Stimulated activated naive CD8-positive, alpha-beta T cell treated with anti-CD3 and anti-CD28 coated beads, Interleukin-15, Interleukin-2, amounts not matched to agents 100 U/mL and 50 U/mL, for 24 hours (primary cell): ENCODE data around the gene TIE1.

ENCODE experiments used
- ATAC-seq: fragments of 150-1000 bp; cut with Tn5 transposase; one replicate; pipeline ENCODE4 v1.10.0; 2021
- DNase-seq: peaks from one replicate; pipeline ENCODE4 v3.0.0; 2021

The TIE1 gene

DNA sequence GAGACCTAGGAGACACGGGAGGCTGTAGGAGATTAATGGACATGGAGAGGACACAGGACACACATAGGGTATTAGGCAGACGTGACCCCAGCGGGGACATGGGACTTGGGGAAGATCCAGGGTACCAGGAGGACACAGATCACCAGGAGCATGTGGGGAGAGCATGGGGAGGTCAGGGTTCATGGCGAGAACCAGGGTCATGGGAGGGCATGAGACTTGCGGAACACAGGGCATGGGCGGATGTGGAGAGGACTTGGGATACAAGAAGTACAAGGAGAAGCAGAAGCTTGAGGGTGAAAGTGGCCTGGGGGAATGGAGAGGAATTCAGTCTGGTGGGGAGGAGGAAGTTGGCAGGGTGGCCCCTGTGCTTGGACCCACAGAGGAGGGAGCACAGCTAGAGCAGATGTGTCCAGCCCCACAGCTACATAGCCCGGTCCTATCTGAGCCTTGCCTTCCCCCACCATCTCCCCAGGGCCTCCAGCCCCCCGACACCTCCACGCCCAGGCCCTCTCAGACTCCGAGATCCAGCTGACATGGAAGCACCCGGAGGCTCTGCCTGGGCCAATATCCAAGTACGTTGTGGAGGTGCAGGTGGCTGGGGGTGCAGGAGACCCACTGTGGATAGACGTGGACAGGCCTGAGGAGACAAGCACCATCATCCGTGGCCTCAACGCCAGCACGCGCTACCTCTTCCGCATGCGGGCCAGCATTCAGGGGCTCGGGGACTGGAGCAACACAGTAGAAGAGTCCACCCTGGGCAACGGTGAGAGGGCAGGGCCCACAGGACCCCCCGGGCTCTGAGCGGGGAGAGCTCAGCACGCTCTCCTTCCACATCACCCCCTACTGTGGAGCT is 12.1 kb downstream of the TIE1 start:
- DNase-seq = no peak

GRCh38 chr1:43313771-43314170 is 13.0 kb downstream of the TIE1 start:
- ATAC-seq (no peak), DNase-seq (no peak)

More for the DNA sequence above, 12.1 kb downstream of the TIE1 start:
- ATAC-seq = no peak

GRCh38 chr1:43314233-43314632 is 13.5 kb downstream of the TIE1 start:
- DNase-seq (no peak), ATAC-seq (no peak)

DNA sequence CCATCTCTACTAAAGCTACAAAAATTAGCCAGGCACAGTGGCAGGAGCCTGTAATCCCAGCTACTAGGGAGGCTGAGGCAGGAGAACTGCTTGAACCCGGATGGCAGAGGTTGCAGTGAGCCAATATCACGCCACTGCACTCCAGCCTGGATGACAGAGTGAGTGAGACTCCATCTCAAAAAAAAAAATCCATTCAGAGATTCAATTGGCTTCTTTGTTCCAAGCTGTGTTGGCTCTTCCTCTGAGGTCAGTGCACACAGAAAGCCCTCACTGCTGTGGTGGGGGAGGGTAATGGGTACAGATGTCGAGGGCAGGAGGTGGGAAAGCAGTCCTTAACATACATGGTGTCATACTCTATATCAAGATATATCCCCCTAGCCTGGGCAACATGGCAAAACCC is 14.7 kb downstream of the TIE1 start:
- ATAC-seq (no peak), DNase-seq (no peak)

GRCh38 chr1:43315963-43316737 is 15.4 kb downstream of the TIE1 start:
- ATAC-seq (no peak), DNase-seq (no peak)

DNA sequence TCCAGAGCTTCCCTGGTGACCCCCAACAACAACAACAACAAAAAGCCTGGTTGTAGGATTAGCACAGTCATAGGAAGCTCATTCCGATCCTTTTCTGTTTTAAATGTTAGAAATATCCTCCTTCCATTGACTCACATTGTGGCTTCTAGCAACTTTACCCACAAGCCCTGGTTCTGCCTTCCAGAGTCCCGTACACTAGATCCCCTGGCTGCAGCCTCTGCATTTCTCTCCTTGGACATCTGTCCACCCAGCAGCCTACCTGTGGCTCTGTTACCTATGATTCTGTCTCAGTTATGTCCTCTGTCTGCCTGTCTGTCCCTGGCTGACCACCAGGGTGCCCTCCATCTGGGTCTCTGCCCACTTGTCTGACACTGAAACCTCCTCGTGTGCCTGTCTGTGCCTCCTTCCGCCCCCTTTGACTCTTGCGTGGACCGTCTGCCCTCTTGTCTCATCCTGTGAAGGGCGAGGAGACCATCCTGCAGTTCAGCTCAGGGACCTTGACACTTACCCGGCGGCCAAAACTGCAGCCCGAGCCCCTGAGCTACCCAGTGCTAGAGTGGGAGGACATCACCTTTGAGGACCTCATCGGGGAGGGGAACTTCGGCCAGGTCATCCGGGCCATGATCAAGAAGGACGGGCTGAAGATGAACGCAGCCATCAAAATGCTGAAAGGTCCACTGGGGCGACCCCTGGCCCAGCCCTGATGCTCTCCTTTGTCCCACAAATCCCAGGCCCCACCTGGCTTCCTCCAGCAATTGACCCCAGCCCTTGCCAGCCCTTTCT is 16.1 kb downstream of the TIE1 start:
- no peak for ATAC-seq
- no peak for DNase-seq

DNA sequence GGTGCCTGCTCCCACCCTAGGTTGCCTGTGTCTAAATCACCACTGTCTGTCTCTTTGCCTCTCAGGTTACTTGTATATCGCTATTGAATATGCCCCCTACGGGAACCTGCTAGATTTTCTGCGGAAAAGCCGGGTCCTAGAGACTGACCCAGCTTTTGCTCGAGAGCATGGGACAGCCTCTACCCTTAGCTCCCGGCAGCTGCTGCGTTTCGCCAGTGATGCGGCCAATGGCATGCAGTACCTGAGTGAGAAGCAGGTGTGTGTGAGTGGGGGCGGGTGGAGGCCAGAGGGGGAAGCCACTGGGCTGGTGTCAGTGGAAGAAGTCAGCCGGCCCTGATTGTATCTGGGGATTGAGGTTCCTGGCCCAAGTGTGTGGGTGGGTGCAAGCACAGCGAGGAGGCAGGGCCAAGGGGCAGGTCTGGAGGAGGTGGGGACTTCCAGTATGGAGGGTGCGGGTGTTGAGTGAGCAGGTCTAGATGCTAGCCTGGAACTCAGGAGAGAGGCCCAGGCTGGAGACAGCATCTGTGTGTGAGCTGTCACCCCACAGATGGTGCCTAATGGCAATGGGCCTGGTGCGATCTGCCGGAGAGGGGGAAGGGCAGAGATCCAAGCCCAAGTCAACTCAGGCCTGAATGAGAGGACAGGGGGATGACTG is 17.2 kb downstream of the TIE1 start:
- ATAC-seq = peak; percentile 37

GRCh38 chr1:43318831-43319230 is 18.0 kb downstream of the TIE1 start:
- no peak for ATAC-seq

More for the DNA sequence above, 17.2 kb downstream of the TIE1 start:
- no peak for DNase-seq

GRCh38 chr1:43319288-43319687 is 18.5 kb downstream of the TIE1 start:
- ATAC-seq = no peak
- no peak for DNase-seq

More at GRCh38 chr1:43318831-43319230, 18.0 kb downstream of the TIE1 start:
- DNase-seq = no peak

DNA sequence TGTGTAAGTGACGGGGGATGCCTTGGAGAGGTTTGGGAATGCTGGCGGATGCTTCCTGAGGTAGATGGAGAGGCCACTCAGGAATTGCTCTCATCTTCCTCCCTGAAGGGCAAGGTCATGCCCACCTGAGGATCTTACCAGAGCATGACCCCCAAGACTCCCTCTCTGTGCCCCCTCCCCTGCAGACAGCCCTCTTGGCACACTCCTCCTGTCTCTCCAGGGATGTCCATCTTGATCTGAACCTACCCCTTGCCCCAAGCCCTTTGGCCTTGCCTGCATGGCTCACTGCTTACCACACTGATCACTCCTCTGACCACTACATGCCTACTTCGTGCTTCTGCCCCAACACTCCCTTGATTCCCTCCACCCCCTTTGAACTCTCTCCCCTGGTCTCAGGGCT is 19.0 kb downstream of the TIE1 start:
- DNase-seq = no peak
- ATAC-seq = no peak

- ATAC-seq (no peak), DNase-seq (no peak)
Measured at GRCh38 chr1:43321331-43321891, 20.6 kb downstream of the TIE1 start.

DNA sequence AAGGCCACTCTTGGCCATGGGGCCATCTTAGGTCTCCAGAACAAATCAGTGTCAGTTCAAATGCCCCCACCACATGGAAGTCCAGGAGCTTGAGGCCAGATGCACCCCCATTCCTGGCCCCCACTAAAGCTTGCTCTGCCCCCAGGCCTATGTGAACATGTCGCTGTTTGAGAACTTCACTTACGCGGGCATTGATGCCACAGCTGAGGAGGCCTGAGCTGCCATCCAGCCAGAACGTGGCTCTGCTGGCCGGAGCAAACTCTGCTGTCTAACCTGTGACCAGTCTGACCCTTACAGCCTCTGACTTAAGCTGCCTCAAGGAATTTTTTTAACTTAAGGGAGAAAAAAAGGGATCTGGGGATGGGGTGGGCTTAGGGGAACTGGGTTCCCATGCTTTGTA is 21.7 kb downstream of the TIE1 start:
- DNase-seq = no peak
- ATAC-seq = no peak

DNA sequence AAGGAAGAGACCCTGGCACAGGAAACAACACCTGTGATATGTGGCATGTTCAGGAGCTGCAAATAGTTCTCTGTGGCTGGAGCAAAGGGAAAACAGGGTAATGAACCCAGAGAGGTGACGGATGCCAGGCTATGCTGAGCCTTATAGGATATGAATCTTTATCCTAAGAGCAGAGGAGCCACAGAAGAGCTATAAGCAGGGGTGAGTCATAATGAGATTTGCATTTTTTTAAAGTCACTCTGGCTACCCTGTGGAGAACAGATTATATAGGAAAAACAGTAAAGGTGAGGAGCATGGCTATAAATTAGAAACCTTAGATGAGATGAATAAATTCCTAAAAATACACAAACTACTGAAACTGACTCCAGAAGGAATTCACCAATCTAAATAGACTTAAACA is 24.0 kb downstream of the TIE1 start:
- no peak for DNase-seq
- no peak for ATAC-seq

GRCh38 chr1:43325381-43325780 is 24.6 kb downstream of the TIE1 start:
- ATAC-seq (no peak), DNase-seq (no peak)

DNA sequence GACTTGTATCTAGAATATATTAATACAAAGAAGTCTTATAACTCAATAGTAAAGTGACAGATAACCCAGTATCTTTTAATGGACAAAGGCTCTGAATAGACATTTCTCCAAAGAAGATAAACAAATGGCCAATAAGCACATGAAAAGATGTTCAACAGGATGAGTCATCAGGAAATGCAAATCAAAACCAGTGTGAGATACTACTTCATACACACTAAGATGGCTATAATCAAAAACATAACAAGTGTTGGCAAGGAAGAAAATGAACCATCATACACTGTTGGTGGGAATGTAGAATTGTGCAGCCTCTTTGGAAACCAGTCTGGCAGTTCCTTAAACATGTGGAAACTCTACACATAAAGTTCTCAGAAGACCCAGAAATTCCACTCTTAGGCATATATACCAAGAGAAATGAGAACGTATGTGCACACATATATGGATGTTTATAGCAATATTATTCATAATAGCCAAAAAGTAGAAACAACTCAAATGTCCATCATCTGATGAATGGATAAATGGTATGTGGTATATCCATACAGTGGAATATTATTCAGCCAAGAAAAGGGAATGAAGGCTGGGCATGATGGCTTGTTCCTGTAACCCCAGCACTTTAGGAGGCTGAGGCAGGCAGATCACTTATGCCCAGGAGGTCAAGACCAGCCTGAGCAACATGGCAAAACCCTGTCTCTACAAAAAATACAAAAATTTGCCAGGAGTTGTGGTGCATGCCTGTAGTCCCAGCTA is 26.9 kb downstream of the TIE1 start:
- ATAC-seq (no peak), DNase-seq (no peak)

DNA sequence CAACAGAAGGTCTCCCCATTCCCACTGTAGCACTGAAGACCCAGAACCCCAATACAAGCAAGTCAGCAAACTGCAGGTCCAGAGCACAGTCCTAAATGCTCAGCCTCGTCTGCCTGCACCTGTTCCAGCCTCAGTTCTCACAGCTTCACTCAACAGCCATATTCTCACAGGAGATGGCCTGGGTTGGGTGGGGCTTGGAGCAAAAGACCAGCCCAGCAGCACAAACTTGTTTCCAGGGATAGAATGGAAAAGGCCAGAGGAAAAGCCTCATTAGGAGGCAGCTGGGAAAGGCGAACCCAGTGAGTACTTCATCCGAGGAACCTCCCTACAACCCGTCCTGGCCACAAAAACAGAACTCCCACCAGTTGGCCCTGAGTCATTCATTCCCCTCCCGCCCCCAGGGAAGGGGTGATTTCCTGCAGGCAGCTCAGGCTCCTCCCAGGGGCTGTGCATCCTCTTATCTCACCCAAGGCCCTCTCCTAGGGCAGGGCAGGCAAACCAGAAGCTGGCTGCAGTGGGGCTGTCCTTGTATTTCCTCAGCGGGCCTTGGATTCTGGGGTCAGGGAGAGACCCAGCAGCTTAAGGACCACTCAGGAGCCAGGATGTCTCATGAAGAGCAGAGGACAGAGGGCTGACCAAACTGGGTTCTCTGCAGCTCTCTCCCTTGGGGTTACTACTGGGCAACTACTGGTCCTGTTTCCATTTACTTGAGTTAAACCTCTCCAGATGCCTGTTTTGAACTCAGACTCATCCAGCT is 29.4 kb downstream of the TIE1 start:
- ATAC-seq = peak; percentile 98
- peak; percentile 80 for DNase-seq

DNA sequence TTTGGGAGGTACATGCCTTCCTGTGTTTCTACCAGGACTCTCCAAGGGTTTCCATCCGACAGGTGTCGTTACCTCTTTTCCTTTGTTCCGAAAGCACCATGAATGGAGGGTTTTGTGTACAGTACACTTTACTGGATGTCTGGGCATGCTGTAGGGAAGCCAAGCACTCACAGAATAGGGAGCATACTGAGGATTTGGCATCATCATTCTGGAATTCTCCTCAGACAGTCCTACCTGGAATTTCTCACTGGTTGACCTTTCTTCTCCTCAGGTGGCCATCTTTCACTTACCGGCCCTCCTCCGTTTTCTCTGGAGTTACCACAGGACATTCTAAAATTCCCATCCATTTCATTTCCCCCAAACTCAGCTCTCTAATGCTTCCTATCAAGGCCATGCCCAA is 30.9 kb downstream of the TIE1 start:
- ATAC-seq (no peak), DNase-seq (no peak)

DNA sequence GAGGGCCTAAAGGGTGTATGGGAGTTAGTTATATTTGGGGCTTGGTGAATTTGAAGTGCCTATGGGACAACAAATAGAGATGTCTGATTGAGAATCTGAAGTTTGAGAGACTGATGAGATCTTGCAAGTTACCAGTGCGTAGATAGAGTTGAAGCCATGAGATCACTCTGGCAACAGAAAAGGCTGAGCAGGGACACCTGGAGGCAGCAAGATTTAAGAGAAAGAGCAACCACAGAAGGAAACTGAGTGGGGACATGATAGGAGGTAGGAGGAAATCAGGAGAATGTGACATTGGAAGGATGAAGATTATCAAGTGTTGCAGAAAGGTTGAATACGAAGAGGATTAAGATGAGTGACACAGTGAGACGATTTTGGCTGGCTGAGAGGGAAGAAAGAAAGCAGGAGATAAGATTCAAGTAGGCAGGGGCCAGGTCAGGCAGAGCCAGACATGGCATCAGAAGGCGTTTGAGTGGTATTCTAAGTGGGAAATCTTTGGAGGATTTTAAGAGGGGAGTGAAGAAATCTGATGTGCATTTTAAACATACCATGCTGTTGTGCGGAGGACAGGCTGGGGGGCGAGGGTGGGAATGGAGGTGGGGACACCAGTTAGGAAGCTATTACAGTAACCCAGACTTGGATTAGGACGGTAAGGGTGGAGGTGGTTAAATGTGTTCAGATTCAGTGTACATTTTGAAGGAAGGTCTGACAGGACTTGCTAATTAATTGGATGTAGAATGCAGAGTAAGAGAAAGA is 33.8 kb downstream of the TIE1 start:
- ATAC-seq = no peak
- no peak for DNase-seq

DNA sequence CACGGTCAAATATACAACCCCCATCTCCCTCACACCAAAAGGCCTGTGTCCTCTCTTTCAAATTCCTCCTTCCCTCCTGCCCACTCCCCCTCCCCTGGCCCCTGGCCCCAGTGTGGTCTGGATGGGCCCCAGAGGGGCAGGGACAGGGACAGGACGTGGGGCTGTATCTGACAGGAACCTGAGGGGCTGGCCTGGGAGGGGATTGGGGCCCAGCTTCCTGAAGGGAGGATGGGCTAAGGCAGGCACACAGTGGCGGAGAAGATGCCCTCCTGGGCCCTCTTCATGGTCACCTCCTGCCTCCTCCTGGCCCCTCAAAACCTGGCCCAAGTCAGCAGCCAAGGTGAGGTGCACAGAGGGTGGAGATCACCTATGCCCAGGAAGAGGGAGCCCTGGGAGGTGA is 36.8 kb downstream of the TIE1 start, which contains the start of gene MPL:
MPL (plus strand) TSS at position 231 of the 400 bp plus-strand sequence; CDS start at position 262, 31 bp downstream.
- DNase-seq (no peak), ATAC-seq (no peak)
